Gastrocnemius medialis (tissue), 4 donors: ENCODE measurements around the gene PRH1.

ENCODE experiments used
- CTCF ChIP-seq, 5 experiments: fragments of 450-650 bp in 3 of 5; fragments of 200-600 bp in 2 of 5; sonication (generic) in 2 of 5; IDR thresholded peaks in 4 of 5; conservative IDR thresholded peaks in 1 of 5; 1 replicate in 4 of 5; 2 replicates in 1 of 5; pipeline ENCODE4 v1.5.1; 2016 to 2019; ENCODE audit warnings: antibody characterized with exemption in 5 of 5, mild to moderate bottlenecking in 3 of 5, moderate library complexity in 3 of 5
- POLR2A ChIP-seq, 2 donors: fragments of 450-650 bp; IDR thresholded peaks; one replicate each; pipeline ENCODE4 v1.6.1; 2017; ENCODE audit warnings: antibody characterized with exemption in 2 of 2, mild to moderate bottlenecking in 2 of 2, moderate library complexity in 2 of 2

- TF ChIP-seq CTCF (IDR thresholded peaks at IDR 0.05 in 4 of 5, conservative IDR thresholded peaks at IDR 0.05 in 1 of 5) (no peak), POLR2A (IDR thresholded peaks at IDR 0.05) (no peak)
Measured at GRCh38 chr12:10873378-10873777, 10.7 kb downstream of the PRH1 start.
